ENCODE data around the gene DDX19B. TPM values are rescaled to one million over a fixed set of nuclear protein-coding genes. Genes with fewer than 3 reads are reported as not detected.

DDX19B gene
- polyA plus RNA-seq, 1 donor (not counting 4 experiments of a cell fraction or from before 2014, with no cell fraction given), result 24.6 TPM

GRCh38 chr16:70372921-70373728 lies 74.1 kb downstream of the DDX19B start:
- Histone ChIP-seq H3K9ac (ENCODE audit: control insufficient read depth, extremely low read depth, insufficient read depth, low read length) (no peak overlapping the region), H4K20me1 (ENCODE audit: control insufficient read depth, extremely low read depth, insufficient read depth, low read length) (no peaks in the 10 kb centered on the region), H3K4me2 (ENCODE audit: control insufficient read depth, extremely low read depth, insufficient read depth, low read depth, low read length) (no peak overlapping the region), H3K36me3 (ENCODE audit: control insufficient read depth in 2 of 2, extremely low read depth in 1 of 2, insufficient read depth in 2 of 2, low read length in 2 of 2) (peaks cover 21 to 23% of the 10 kb centered on the region in 2 experiments), H3K27me3 (ENCODE audit: control insufficient read depth, extremely low read depth, insufficient read depth, low read length) (no peaks in the 10 kb centered on the region), H3K9me3 (ENCODE audit: control insufficient read depth, low read depth, low read length) (no peaks in the 10 kb centered on the region), H3K9me1 (ENCODE audit: control insufficient read depth, extremely low read depth, insufficient read depth, low read length) (no peaks in the 10 kb centered on the region), H2AFZ (ENCODE audit: control insufficient read depth, low read length) (no peak overlapping the region), H3K79me2 (ENCODE audit: control insufficient read depth, insufficient read depth, low read length) (no peaks in the 10 kb centered on the region), H3K4me1 (ENCODE audit: control insufficient read depth, extremely low read depth, insufficient read depth, low read length) (no peaks in the 10 kb centered on the region), H3K27ac (ENCODE audit: control insufficient read depth, insufficient read depth, low read length) (no peak overlapping the region), H3K4me3 (ENCODE audit: control insufficient read depth in 2 of 3, extremely low read depth in 1 of 3, insufficient read depth in 2 of 3, low read depth in 1 of 3, low read length in 3 of 3) (no peak overlapping the region)
- no peak for FAIRE-seq
- no peak for DNase-seq (ENCODE audit: low read depth, low spot score)
- dilution Hi-C loops (cut with MboI; ENCODE audit: extremely low pct_ligation_motif_present, low sequenced_read_pairs), result no loop called here
- TF ChIP-seq, protein P1, sequence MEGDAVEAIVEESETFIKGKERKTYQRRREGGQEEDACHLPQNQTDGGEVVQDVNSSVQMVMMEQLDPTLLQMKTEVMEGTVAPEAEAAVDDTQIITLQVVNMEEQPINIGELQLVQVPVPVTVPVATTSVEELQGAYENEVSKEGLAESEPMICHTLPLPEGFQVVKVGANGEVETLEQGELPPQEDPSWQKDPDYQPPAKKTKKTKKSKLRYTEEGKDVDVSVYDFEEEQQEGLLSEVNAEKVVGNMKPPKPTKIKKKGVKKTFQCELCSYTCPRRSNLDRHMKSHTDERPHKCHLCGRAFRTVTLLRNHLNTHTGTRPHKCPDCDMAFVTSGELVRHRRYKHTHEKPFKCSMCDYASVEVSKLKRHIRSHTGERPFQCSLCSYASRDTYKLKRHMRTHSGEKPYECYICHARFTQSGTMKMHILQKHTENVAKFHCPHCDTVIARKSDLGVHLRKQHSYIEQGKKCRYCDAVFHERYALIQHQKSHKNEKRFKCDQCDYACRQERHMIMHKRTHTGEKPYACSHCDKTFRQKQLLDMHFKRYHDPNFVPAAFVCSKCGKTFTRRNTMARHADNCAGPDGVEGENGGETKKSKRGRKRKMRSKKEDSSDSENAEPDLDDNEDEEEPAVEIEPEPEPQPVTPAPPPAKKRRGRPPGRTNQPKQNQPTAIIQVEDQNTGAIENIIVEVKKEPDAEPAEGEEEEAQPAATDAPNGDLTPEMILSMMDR (optimal IDR thresholded peaks at IDR 0.05 in 1 of 3, IDR thresholded peaks at IDR 0.05 in 1 of 3, conservative IDR thresholded peaks at IDR 0.05 in 1 of 3; ENCODE audit: extremely low read depth in 1 of 3, insufficient read depth in 2 of 3, low read length in 3 of 3), result no peak
- TF ChIP-seq EZH2 (IDR thresholded peaks at IDR 0.05; ENCODE audit: low read length), result no peak

DNA sequence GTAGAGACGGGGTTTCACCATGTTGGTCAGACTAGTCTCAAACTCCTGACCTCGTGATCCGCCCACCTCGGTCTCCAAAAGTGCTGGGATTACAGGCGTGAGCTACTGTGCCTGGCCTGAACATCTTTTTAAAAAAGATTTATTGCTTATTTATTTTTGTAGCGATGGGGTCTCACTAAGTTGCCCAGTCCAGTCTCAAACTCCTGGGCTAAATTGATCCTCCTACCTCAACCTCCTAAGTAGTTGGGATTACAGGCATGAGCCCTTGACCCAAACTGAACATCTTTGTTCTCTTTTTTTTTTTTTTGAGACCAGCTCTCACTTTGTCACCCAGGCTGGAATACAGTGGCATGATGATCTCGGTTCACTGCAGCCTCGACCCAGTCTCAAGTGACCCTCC lies 75.2 kb downstream of the DDX19B start:
- Histone ChIP-seq H3K4me2 (ENCODE audit: control insufficient read depth, extremely low read depth, insufficient read depth, low read depth, low read length) (no peak overlapping the region), H3K27ac (ENCODE audit: control insufficient read depth, insufficient read depth, low read length) (no peak overlapping the region), H3K9me3 (ENCODE audit: control insufficient read depth, low read depth, low read length) (no peaks in the 10 kb centered on the region), H3K9me1 (ENCODE audit: control insufficient read depth, extremely low read depth, insufficient read depth, low read length) (no peaks in the 10 kb centered on the region), H3K79me2 (ENCODE audit: control insufficient read depth, insufficient read depth, low read length) (peaks cover 4% of the 10 kb centered on the region), H3K36me3 (ENCODE audit: control insufficient read depth in 2 of 2, extremely low read depth in 1 of 2, insufficient read depth in 2 of 2, low read length in 2 of 2) (peaks cover 23 to 24% of the 10 kb centered on the region in 2 experiments), H4K20me1 (ENCODE audit: control insufficient read depth, extremely low read depth, insufficient read depth, low read length) (no peaks in the 10 kb centered on the region), H2AFZ (ENCODE audit: control insufficient read depth, low read length) (no peak overlapping the region), H3K9ac (ENCODE audit: control insufficient read depth, extremely low read depth, insufficient read depth, low read length) (no peak overlapping the region), H3K4me1 (ENCODE audit: control insufficient read depth, extremely low read depth, insufficient read depth, low read length) (no peaks in the 10 kb centered on the region), H3K4me3 (ENCODE audit: control insufficient read depth in 2 of 3, extremely low read depth in 1 of 3, insufficient read depth in 2 of 3, low read depth in 1 of 3, low read length in 3 of 3) (no peak overlapping the region), H3K27me3 (ENCODE audit: control insufficient read depth, extremely low read depth, insufficient read depth, low read length) (no peaks in the 10 kb centered on the region)
- no peak for TF ChIP-seq EZH2 (IDR thresholded peaks at IDR 0.05; ENCODE audit: low read length)
- TF ChIP-seq, protein P1 (optimal IDR thresholded peaks at IDR 0.05 in 1 of 3, IDR thresholded peaks at IDR 0.05 in 1 of 3, conservative IDR thresholded peaks at IDR 0.05 in 1 of 3; ENCODE audit: extremely low read depth in 1 of 3, insufficient read depth in 2 of 3, low read length in 3 of 3), result no peak
- FAIRE-seq, result no peak
- dilution Hi-C loops (cut with MboI; ENCODE audit: extremely low pct_ligation_motif_present, low sequenced_read_pairs), result no loop called here
- no peak for DNase-seq (ENCODE audit: low read depth, low spot score)
